ENCODE measurements around the gene TRAF3IP3. TPM values are rescaled to one million over a fixed set of nuclear protein-coding genes. Genes with fewer than 3 reads are reported as not detected.

The TRAF3IP3 gene
- polyA plus RNA-seq, 2 of the 4 experiments (the other 2 are of a cell fraction), result not detected

DNA sequence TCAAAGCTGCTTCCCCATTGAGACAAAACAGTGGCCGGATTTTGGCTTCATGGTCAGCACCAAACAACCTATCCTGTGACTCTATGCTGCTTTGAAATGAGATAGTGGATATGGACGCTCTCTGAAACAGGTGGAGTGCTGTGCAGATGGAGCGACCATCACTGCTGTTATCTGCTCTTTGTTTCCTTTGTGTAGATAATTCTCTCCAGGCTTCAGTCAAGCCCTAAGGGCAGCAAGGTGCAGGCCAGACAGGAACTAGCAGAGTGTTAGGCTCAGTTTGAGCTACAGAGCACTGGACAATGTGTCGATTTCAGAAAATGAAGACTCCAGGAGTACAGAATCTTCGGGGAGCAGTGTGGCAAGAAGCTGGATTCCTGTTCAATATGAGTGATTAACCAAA lies 54.9 kb downstream of the TRAF3IP3 start:
- WGBS (ENCODE audit: missing lambda C conversion rate), result 43% methylated on average over 5 of the region's 5 CpGs
- Histone ChIP-seq H3K27ac (no peak overlapping the region), H3K4me2 (no peak overlapping the region), H3K4me1 (peaks cover 10% of the 10 kb centered on the region), H3K9me3 (no peaks in the 10 kb centered on the region), H3K4me3 (no peak overlapping the region)
- no peak for TF ChIP-seq NR3C1 (IDR thresholded peaks at IDR 0.05)
- no peak for TF ChIP-seq JUN (IDR thresholded peaks at IDR 0.05)
- TF ChIP-seq HEYL (CRISPR knock-in tag; IDR thresholded peaks at IDR 0.05), result no peak
- TF ChIP-seq, protein P1, sequence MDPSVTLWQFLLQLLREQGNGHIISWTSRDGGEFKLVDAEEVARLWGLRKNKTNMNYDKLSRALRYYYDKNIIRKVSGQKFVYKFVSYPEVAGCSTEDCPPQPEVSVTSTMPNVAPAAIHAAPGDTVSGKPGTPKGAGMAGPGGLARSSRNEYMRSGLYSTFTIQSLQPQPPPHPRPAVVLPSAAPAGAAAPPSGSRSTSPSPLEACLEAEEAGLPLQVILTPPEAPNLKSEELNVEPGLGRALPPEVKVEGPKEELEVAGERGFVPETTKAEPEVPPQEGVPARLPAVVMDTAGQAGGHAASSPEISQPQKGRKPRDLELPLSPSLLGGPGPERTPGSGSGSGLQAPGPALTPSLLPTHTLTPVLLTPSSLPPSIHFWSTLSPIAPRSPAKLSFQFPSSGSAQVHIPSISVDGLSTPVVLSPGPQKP (IDR thresholded peaks at IDR 0.05; ENCODE audit: low read depth, low read length), result no peak
- TF ChIP-seq, protein P2, sequence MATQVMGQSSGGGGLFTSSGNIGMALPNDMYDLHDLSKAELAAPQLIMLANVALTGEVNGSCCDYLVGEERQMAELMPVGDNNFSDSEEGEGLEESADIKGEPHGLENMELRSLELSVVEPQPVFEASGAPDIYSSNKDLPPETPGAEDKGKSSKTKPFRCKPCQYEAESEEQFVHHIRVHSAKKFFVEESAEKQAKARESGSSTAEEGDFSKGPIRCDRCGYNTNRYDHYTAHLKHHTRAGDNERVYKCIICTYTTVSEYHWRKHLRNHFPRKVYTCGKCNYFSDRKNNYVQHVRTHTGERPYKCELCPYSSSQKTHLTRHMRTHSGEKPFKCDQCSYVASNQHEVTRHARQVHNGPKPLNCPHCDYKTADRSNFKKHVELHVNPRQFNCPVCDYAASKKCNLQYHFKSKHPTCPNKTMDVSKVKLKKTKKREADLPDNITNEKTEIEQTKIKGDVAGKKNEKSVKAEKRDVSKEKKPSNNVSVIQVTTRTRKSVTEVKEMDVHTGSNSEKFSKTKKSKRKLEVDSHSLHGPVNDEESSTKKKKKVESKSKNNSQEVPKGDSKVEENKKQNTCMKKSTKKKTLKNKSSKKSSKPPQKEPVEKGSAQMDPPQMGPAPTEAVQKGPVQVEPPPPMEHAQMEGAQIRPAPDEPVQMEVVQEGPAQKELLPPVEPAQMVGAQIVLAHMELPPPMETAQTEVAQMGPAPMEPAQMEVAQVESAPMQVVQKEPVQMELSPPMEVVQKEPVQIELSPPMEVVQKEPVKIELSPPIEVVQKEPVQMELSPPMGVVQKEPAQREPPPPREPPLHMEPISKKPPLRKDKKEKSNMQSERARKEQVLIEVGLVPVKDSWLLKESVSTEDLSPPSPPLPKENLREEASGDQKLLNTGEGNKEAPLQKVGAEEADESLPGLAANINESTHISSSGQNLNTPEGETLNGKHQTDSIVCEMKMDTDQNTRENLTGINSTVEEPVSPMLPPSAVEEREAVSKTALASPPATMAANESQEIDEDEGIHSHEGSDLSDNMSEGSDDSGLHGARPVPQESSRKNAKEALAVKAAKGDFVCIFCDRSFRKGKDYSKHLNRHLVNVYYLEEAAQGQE (IDR thresholded peaks at IDR 0.05), result no peak
- TF ChIP-seq SREBF2 (IDR thresholded peaks at IDR 0.05), result no peak
- TF ChIP-seq HOXA7 (CRISPR knock-in tag; IDR thresholded peaks at IDR 0.05), result no peak
- ATAC-seq (no peak), DNase-seq (ENCODE audit: low read depth in 1 of 2, low spot score in 1 of 2) (no peak), FAIRE-seq (no peak)
- CTCF ChIA-PET, result interaction anchor here (0.6 to 7.1 kb wide), 2 partner anchors 12 to 29 kb away, joined by 3 to 62 read pairs; no protein-coding TSS in a partner anchor
- POLR2A ChIA-PET, result no interaction called here

DNA sequence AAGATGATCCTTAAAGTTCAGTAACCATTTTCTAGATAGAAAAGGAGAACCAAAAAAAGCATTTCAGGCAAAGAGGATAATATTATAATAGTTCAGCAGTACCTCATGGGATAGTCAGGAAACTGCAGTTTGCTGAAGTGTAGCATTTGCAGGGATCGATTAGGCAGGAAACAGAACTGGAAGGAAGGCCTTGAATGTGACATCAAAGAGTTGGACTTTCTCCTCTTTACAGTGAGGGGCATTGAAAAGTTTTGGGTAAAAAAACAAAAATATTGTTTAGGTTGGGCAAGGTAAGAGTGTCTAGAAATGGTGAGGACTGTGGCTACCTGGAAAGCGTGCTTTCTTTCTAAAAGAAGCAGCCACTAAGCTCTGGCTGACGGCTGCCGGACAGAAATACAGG lies 58.0 kb downstream of the TRAF3IP3 start:
- no peak overlapping the region for H3K4me2 ChIP-seq
- ChIA-PET POLR2A (no interaction called here), CTCF (interaction anchor here (0.9 to 7.1 kb wide), 3 partner anchors 9 to 1320 kb away, joined by 3 to 62 read pairs (median 5); partner anchors contain the start of gene KCNH1)
- ATAC-seq, result no peak
- no peak for DNase-seq (ENCODE audit: low read depth in 1 of 2, low spot score in 1 of 2)
- no peaks in the 10 kb centered on the region for H3K9me3 ChIP-seq
- FAIRE-seq, result no peak
- WGBS (ENCODE audit: missing lambda C conversion rate), result 83% methylated on average over 4 of the region's 4 CpGs
- no peak overlapping the region for H3K4me3 ChIP-seq
- H3K27ac ChIP-seq, result no peak overlapping the region
- TF ChIP-seq, protein P3, sequence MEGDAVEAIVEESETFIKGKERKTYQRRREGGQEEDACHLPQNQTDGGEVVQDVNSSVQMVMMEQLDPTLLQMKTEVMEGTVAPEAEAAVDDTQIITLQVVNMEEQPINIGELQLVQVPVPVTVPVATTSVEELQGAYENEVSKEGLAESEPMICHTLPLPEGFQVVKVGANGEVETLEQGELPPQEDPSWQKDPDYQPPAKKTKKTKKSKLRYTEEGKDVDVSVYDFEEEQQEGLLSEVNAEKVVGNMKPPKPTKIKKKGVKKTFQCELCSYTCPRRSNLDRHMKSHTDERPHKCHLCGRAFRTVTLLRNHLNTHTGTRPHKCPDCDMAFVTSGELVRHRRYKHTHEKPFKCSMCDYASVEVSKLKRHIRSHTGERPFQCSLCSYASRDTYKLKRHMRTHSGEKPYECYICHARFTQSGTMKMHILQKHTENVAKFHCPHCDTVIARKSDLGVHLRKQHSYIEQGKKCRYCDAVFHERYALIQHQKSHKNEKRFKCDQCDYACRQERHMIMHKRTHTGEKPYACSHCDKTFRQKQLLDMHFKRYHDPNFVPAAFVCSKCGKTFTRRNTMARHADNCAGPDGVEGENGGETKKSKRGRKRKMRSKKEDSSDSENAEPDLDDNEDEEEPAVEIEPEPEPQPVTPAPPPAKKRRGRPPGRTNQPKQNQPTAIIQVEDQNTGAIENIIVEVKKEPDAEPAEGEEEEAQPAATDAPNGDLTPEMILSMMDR (IDR thresholded peaks at IDR 0.05), result no peak
- TF ChIP-seq GATA3 (IDR thresholded peaks at IDR 0.05; ENCODE audit: borderline replicate concordance) (no peak), RNF2 (IDR thresholded peaks at IDR 0.05; ENCODE audit: borderline replicate concordance, low read depth) (no peak), BHLHE40 (IDR thresholded peaks at IDR 0.05; ENCODE audit: low read depth, low read length) (no peak)
- TF ChIP-seq, protein P4, sequence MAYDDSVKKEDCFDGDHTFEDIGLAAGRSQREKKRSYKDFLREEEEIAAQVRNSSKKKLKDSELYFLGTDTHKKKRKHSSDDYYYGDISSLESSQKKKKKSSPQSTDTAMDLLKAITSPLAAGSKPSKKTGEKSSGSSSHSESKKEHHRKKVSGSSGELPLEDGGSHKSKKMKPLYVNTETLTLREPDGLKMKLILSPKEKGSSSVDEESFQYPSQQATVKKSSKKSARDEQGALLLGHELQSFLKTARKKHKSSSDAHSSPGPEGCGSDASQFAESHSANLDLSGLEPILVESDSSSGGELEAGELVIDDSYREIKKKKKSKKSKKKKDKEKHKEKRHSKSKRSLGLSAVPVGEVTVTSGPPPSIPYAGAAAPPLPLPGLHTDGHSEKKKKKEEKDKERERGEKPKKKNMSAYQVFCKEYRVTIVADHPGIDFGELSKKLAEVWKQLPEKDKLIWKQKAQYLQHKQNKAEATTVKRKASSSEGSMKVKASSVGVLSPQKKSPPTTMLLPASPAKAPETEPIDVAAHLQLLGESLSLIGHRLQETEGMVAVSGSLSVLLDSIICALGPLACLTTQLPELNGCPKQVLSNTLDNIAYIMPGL (CRISPR knock-in tag; IDR thresholded peaks at IDR 0.05; ENCODE audit: borderline replicate concordance), result no peak
- H3K4me1 ChIP-seq, result no peaks in the 10 kb centered on the region

DNA sequence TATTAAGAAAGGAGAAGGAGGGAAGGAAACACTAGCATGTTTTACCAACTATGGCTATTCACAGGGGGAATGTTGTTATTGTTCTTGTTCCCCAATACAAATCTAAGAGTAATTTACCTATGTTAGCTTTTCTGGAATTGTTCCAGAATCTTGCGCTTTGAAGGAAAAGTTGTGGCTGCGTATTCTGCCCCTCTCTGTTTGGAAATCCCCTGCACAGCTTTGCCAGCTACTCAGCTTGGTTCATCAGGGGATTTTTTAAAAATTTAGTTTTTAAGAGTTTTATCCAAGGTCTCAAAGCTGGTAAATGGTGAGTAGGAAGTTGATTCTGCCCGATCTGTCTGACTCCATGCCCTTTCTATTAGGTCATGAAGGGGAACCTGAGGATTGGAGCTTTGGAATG lies 59.6 kb downstream of the TRAF3IP3 start:
- FAIRE-seq (no peak), DNase-seq (ENCODE audit: low read depth in 1 of 2, low spot score in 1 of 2) (no peak), ATAC-seq (no peak)
- Histone ChIP-seq H3K4me1 (no peaks in the 10 kb centered on the region), H3K9me3 (no peaks in the 10 kb centered on the region), H3K27ac (no peak overlapping the region), H3K4me2 (no peak overlapping the region), H3K4me3 (no peak overlapping the region)
- ChIA-PET POLR2A (interaction anchor here (0.6 kb wide), 1 partner anchor 9 kb away, joined by 3 read pairs; no protein-coding TSS in a partner anchor), CTCF (interaction anchor here (0.7 to 7.1 kb wide), 4 partner anchors 7 to 67 kb away, joined by 4 to 62 read pairs (median 7); partner anchors contain the start of gene UTP25)
- TF ChIP-seq MAZ (IDR thresholded peaks at IDR 0.05; ENCODE audit: borderline replicate concordance, low read depth, low read length) (no peak), HDAC2 (IDR thresholded peaks at IDR 0.05) (no peak), CHD4 (IDR thresholded peaks at IDR 0.05; ENCODE audit: borderline replicate concordance) (no peak)
- 77% methylated on average over 3 of the region's 3 CpGs for WGBS (ENCODE audit: missing lambda C conversion rate)

Measured in A549 (cell line).